NCI-H128 (cell line): ENCODE measurements around the gene UBAP2.

ENCODE experiments used
- DNase-seq: peaks from one replicate; lab custom pipeline; 2025; ENCODE audit not compliant: unreplicated experiment; lab: John Stamatoyannopoulos, UW

Gene UBAP2

GRCh38 chr9:34048727-34049629, at the start of gene UBAP2:
Gene UBAP2 (minus strand): TSS chr9:34048887. CDS start chr9:34017148, 31,739 bp downstream.
- peak; percentile 95 for DNase-seq

- no peak for DNase-seq
Measured at GRCh38 chr9:34098307-34098706, 49.6 kb upstream of the UBAP2 start.

- DNase-seq: no peak
Measured at GRCh38 chr9:34097865-34098264, 49.2 kb upstream of the UBAP2 start.

GRCh38 chr9:34096751-34097150, 48.1 kb upstream of the UBAP2 start:
- DNase-seq: no peak

- no peak for DNase-seq
Measured at GRCh38 chr9:34093578-34093977, 44.9 kb upstream of the UBAP2 start.

GRCh38 chr9:34089311-34089710, 40.6 kb upstream of the UBAP2 start:
- DNase-seq: no peak

- no peak for DNase-seq
Measured at GRCh38 chr9:34087370-34087769, 38.7 kb upstream of the UBAP2 start.

- no peak for DNase-seq
Measured at GRCh38 chr9:34086864-34087263, 38.2 kb upstream of the UBAP2 start.

- no peak for DNase-seq
Measured at GRCh38 chr9:34085581-34086500, 37.2 kb upstream of the UBAP2 start.

GRCh38 chr9:34084562-34084961, 35.9 kb upstream of the UBAP2 start:
- no peak for DNase-seq

- DNase-seq: no peak
Measured at GRCh38 chr9:34079181-34079580, 30.5 kb upstream of the UBAP2 start.

- DNase-seq: no peak
Measured at GRCh38 chr9:34072868-34073590, 24.3 kb upstream of the UBAP2 start.

- no peak for DNase-seq
Measured at GRCh38 chr9:34072410-34072809, 23.7 kb upstream of the UBAP2 start.

GRCh38 chr9:34070606-34071324, 22.1 kb upstream of the UBAP2 start:
- DNase-seq: no peak

GRCh38 chr9:34069831-34070230, 21.1 kb upstream of the UBAP2 start:
- DNase-seq: no peak

GRCh38 chr9:34065541-34065940, 16.9 kb upstream of the UBAP2 start:
- no peak for DNase-seq

- no peak for DNase-seq
Measured at GRCh38 chr9:34059954-34060353, 11.3 kb upstream of the UBAP2 start.

GRCh38 chr9:34059281-34059680, 10.6 kb upstream of the UBAP2 start:
- no peak for DNase-seq

- DNase-seq: no peak
Measured at GRCh38 chr9:34049630-34050384, 1.1 kb upstream of the UBAP2 start.
